ENCODE results near the gene TARP.

DNA sequence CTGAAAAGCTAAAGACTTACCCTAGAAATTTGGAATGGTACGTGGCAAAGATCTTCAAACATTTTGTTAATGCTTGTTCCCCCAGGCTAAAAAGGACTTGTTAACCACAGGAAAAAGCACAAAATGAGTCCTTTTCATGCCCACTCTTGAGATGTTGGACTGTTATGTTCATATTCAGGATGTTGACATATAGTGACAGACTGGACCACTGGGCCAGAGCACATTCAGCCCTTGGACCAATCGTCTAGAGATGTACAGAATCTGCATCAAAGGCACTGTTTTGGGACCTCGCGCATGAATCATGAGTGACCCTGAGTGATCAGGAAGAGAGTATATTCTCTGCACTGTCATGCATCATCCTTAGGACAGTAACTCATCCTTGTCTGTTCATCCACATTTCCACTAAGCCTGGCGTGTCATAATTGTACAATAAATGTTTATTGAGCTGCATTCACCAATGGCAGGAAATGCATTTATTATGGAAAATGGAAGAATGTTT lies 25.3 kb downstream of the TARP start:
- TF ChIP-seq CTCF (IDR thresholded peaks at IDR 0.05) (no peak), POLR2A (IDR thresholded peaks at IDR 0.05) (no peak)
